Activated CD4-positive, alpha-beta T cell treated with anti-CD3 and anti-CD28 coated beads, Interleukin-2, amount 50 U/mL, for 48 hours (primary cell): ENCODE measurements around the gene CRABP1.
A peak's percentile ranks its signal among the peaks of the same experiment; 100 is the strongest.

Source experiments
- DNase-seq, 2 experiments: peaks; one replicate each; pipeline ENCODE4 v3.0.0-alpha.2; 2020

CRABP1 gene

GRCh38 chr15:78340231-78341056 lies at the start of gene CRABP1:
CRABP1 (plus strand) TSS chr15:78340353; CDS start chr15:78340429, 76 bp downstream.
- peak in 1 of 2 experiments; percentile 13 for DNase-seq

GRCh38 chr15:78291052-78291451 lies 49.1 kb upstream of the CRABP1 start:
- no peak for DNase-seq

GRCh38 chr15:78291698-78292097 lies 48.5 kb upstream of the CRABP1 start:
- no peak for DNase-seq

- DNase-seq, result no peak
Measured at GRCh38 chr15:78292219-78292618, 47.9 kb upstream of the CRABP1 start.

GRCh38 chr15:78299101-78299930 lies 40.8 kb upstream of the CRABP1 start, which contains the start of gene SKIC8:
SKIC8 (minus strand) TSS chr15:78299609; CDS start chr15:78295686, 3,923 bp downstream.
- DNase-seq, result peak; percentile 90 to 92

- DNase-seq, result no peak
Measured at GRCh38 chr15:78301326-78301725, 38.8 kb upstream of the CRABP1 start.

- DNase-seq, result no peak
Measured at GRCh38 chr15:78301828-78302227, 38.3 kb upstream of the CRABP1 start.

- DNase-seq, result no peak
Measured at GRCh38 chr15:78302579-78303312, 37.4 kb upstream of the CRABP1 start.

GRCh38 chr15:78304216-78305066 lies 35.7 kb upstream of the CRABP1 start:
- DNase-seq, result no peak

GRCh38 chr15:78306176-78306774 lies 33.9 kb upstream of the CRABP1 start:
- DNase-seq, result no peak

GRCh38 chr15:78307976-78308375 lies 32.2 kb upstream of the CRABP1 start:
- DNase-seq, result no peak

GRCh38 chr15:78308422-78309032 lies 31.6 kb upstream of the CRABP1 start:
- DNase-seq, result peak; percentile 67 to 72

- DNase-seq, result no peak
Measured at GRCh38 chr15:78311292-78311691, 28.9 kb upstream of the CRABP1 start.

GRCh38 chr15:78312536-78312935 lies 27.6 kb upstream of the CRABP1 start:
- DNase-seq, result no peak

GRCh38 chr15:78312957-78313356 lies 27.2 kb upstream of the CRABP1 start:
- no peak for DNase-seq

- no peak for DNase-seq
Measured at GRCh38 chr15:78313383-78313782, 26.8 kb upstream of the CRABP1 start.

GRCh38 chr15:78314181-78314581 lies 26.0 kb upstream of the CRABP1 start:
- DNase-seq, result no peak

- DNase-seq, result no peak
Measured at GRCh38 chr15:78315686-78316282, 24.4 kb upstream of the CRABP1 start.

GRCh38 chr15:78316283-78317083 lies 23.7 kb upstream of the CRABP1 start:
- DNase-seq, result no peak
